Parathyroid adenoma (tissue), 2 donors: ENCODE measurements around the gene ZNF436.

ENCODE experiments used
- H2AFZ ChIP-seq: fragments of 300-600 bp; sonication (generic); one replicate; pipeline ENCODE4 v1.7.0; 2017; ENCODE audit warnings: antibody characterized with exemption, mild to moderate bottlenecking
- H3K27ac ChIP-seq: fragments of 300-600 bp; sonication (generic); one replicate; pipeline ENCODE4 v1.7.0; 2017
- H3K27me3 ChIP-seq: fragments of 300-600 bp; sonication (generic); one replicate; pipeline ENCODE4 v1.7.0; 2017; ENCODE audit warnings: low read length; ENCODE audit not compliant: control insufficient read depth, insufficient read depth
- H3K36me3 ChIP-seq: fragments of 300-600 bp; sonication (generic); one replicate; pipeline ENCODE4 v1.7.0; 2017; ENCODE audit warnings: low read length; ENCODE audit not compliant: control insufficient read depth, insufficient read depth
- H3K4me1 ChIP-seq: fragments of 300-600 bp; sonication (generic); one replicate; pipeline ENCODE4 v1.7.0; 2017; ENCODE audit warnings: control low read depth
- H3K4me2 ChIP-seq: fragments of 300-600 bp; sonication (generic); one replicate; pipeline ENCODE4 v1.7.0; 2017; ENCODE audit warnings: low read length
- H3K4me3 ChIP-seq: fragments of 300-600 bp; sonication (generic); one replicate; pipeline ENCODE4 v1.7.0; 2017; ENCODE audit warnings: low read depth, low read length
- H3K79me2 ChIP-seq: fragments of 300-600 bp; sonication (generic); one replicate; pipeline ENCODE4 v1.7.0; 2017; ENCODE audit warnings: control low read depth
- H3K9ac ChIP-seq: fragments of 300-600 bp; sonication (generic); one replicate; pipeline ENCODE4 v1.7.0; 2017; ENCODE audit warnings: mild to moderate bottlenecking
- H3K9me3 ChIP-seq: fragments of 300-600 bp; sonication (generic); one replicate; pipeline ENCODE4 v1.7.0; 2017; ENCODE audit warnings: low read length; ENCODE audit not compliant: control insufficient read depth
- TF ChIP-seq, protein P1 (sequence below): fragments of 300-600 bp; sonication (generic); IDR thresholded peaks from one replicate; pipeline ENCODE4 v1.7.0; 2017; ENCODE audit warnings: antibody characterized with exemption, mild to moderate bottlenecking
- donor health status: primary hyperparathyroidism.

The ZNF436 gene

GRCh38 chr1:23343221-23344110 lies 26.2 kb downstream of the ZNF436 start:
- no peaks in the 10 kb centered on the region for H3K27me3 ChIP-seq
- peak overlapping the region; percentile 65 for H3K4me3 ChIP-seq
- TF ChIP-seq, protein P1, sequence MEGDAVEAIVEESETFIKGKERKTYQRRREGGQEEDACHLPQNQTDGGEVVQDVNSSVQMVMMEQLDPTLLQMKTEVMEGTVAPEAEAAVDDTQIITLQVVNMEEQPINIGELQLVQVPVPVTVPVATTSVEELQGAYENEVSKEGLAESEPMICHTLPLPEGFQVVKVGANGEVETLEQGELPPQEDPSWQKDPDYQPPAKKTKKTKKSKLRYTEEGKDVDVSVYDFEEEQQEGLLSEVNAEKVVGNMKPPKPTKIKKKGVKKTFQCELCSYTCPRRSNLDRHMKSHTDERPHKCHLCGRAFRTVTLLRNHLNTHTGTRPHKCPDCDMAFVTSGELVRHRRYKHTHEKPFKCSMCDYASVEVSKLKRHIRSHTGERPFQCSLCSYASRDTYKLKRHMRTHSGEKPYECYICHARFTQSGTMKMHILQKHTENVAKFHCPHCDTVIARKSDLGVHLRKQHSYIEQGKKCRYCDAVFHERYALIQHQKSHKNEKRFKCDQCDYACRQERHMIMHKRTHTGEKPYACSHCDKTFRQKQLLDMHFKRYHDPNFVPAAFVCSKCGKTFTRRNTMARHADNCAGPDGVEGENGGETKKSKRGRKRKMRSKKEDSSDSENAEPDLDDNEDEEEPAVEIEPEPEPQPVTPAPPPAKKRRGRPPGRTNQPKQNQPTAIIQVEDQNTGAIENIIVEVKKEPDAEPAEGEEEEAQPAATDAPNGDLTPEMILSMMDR = no peak
- H2AFZ ChIP-seq = peak overlapping the region; percentile 73
- H3K27ac ChIP-seq = peak overlapping the region; percentile 94
- peaks cover 29% of the 10 kb centered on the region for H3K79me2 ChIP-seq
- peak overlapping the region; percentile 94 for H3K4me2 ChIP-seq
- H3K36me3 ChIP-seq = no peaks in the 10 kb centered on the region
- H3K9me3 ChIP-seq = no peaks in the 10 kb centered on the region
- H3K9ac ChIP-seq = peak overlapping the region; percentile 46
- peaks cover 4% of the 10 kb centered on the region for H3K4me1 ChIP-seq

GRCh38 chr1:23341931-23342692 lies 27.5 kb downstream of the ZNF436 start:
- Histone ChIP-seq H2AFZ (no peak overlapping the region), H3K4me3 (peak overlapping the region; percentile 20), H3K4me2 (peak overlapping the region; percentile 94), H3K9me3 (no peaks in the 10 kb centered on the region), H3K27ac (no peak overlapping the region), H3K79me2 (peaks cover 29% of the 10 kb centered on the region), H3K27me3 (no peaks in the 10 kb centered on the region), H3K9ac (no peak overlapping the region), H3K36me3 (no peaks in the 10 kb centered on the region), H3K4me1 (peaks cover 4% of the 10 kb centered on the region)
- TF ChIP-seq, protein P1 = no peak

GRCh38 chr1:23339632-23340031 lies 30.0 kb downstream of the ZNF436 start:
- no peak overlapping the region for H3K27ac ChIP-seq
- H2AFZ ChIP-seq = no peak overlapping the region
- H3K4me1 ChIP-seq = peaks cover 4% of the 10 kb centered on the region
- peaks cover 34% of the 10 kb centered on the region for H3K79me2 ChIP-seq
- no peak overlapping the region for H3K4me3 ChIP-seq
- H3K36me3 ChIP-seq = no peaks in the 10 kb centered on the region
- no peaks in the 10 kb centered on the region for H3K27me3 ChIP-seq
- no peaks in the 10 kb centered on the region for H3K9me3 ChIP-seq
- H3K9ac ChIP-seq = no peak overlapping the region
- no peak overlapping the region for H3K4me2 ChIP-seq
- TF ChIP-seq, protein P1 = no peak

- no peaks in the 10 kb centered on the region for H3K9me3 ChIP-seq
- H3K27ac ChIP-seq = no peak overlapping the region
- H2AFZ ChIP-seq = no peak overlapping the region
- H3K36me3 ChIP-seq = no peaks in the 10 kb centered on the region
- no peak overlapping the region for H3K4me2 ChIP-seq
- H3K9ac ChIP-seq = no peak overlapping the region
- H3K27me3 ChIP-seq = no peaks in the 10 kb centered on the region
- peaks cover 29% of the 10 kb centered on the region for H3K79me2 ChIP-seq
- TF ChIP-seq, protein P1 = no peak
- peaks cover 4% of the 10 kb centered on the region for H3K4me1 ChIP-seq
- H3K4me3 ChIP-seq = no peak overlapping the region
Measured at GRCh38 chr1:23337869-23338268, 31.8 kb downstream of the ZNF436 start.
